T-helper 2 cell treated with Interferon-gamma antibody and Interleukin-4, amounts not matched to agents 5 μg/mL and 100 μg/mL, for 36 hours (primary cell): ENCODE results near the gene KIAA1614.
A peak's percentile ranks its signal among the peaks of the same experiment; 100 is the strongest.
"Not testable (repeated sequence)": the region's sequence is repeated elsewhere in the genome, so short reads cannot be mapped to it uniquely, and the experiment has no call there.

ENCODE experiments used
- DNase-seq: peaks from one replicate; pipeline ENCODE4 v3.0.0; 2021; ENCODE audit warnings: low spot score
- H3K27ac Mint-ChIP-seq: one replicate; pipeline ENCODE4 v1.8.0; 2021; ENCODE audit warnings: mild to moderate bottlenecking, mixed read lengths
- H3K27me3 Mint-ChIP-seq: one replicate; pipeline ENCODE4 v1.8.0; 2021; ENCODE audit warnings: low read depth, mixed read lengths
- H3K36me3 Mint-ChIP-seq: one replicate; pipeline ENCODE4 v1.8.0; 2021; ENCODE audit warnings: low read depth, mixed read lengths
- H3K4me1 Mint-ChIP-seq: one replicate; pipeline ENCODE4 v1.8.0; 2021; ENCODE audit warnings: low read depth, mixed read lengths
- H3K4me3 Mint-ChIP-seq: one replicate; pipeline ENCODE4 v1.8.0; 2022; ENCODE audit warnings: mild to moderate bottlenecking, moderate library complexity, mixed read lengths
- H3K9me3 Mint-ChIP-seq: one replicate; pipeline ENCODE4 v1.8.0; 2021; ENCODE audit warnings: mixed read lengths

The KIAA1614 gene

GRCh38 chr1:180961622-180962021 lies 48.9 kb downstream of the KIAA1614 start:
- H3K4me1 Mint-ChIP-seq, result no peaks in the 10 kb centered on the region
- H3K36me3 Mint-ChIP-seq, result peaks cover 25% of the 10 kb centered on the region
- H3K27me3 Mint-ChIP-seq, result no peaks in the 10 kb centered on the region
- no peak for DNase-seq
- H3K27ac Mint-ChIP-seq, result no peak overlapping the region
- H3K9me3 Mint-ChIP-seq, result no peaks in the 10 kb centered on the region
- H3K4me3 Mint-ChIP-seq, result no peak overlapping the region

DNA sequence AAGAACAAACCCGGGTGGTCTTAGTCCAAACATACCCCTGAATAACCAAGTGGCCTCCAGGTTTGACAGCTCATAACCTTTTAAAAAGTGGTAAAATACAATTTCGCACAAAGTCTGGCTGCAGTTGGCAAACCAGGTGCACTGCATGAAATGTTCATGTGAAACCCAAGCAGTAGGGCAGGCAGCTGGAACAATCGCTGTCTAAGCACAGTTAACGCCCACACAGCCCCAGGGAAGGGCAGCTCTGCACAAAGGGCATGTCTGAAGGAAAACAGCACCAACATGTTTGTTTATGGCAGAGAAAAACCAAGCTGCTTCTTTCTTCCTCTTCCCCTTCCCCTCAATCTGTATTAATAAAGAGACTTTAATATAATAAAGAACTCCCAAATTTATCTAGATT lies 49.5 kb downstream of the KIAA1614 start:
- H3K9me3 Mint-ChIP-seq, result no peaks in the 10 kb centered on the region
- no peak overlapping the region for H3K4me3 Mint-ChIP-seq
- no peak for DNase-seq
- peaks cover 29% of the 10 kb centered on the region for H3K36me3 Mint-ChIP-seq
- H3K4me1 Mint-ChIP-seq, result no peaks in the 10 kb centered on the region
- no peaks in the 10 kb centered on the region for H3K27me3 Mint-ChIP-seq
- no peak overlapping the region for H3K27ac Mint-ChIP-seq

GRCh38 chr1:180964056-180964455 lies 51.4 kb downstream of the KIAA1614 start:
- Mint-ChIP-seq H3K27ac (no peak overlapping the region), H3K4me3 (no peak overlapping the region), H3K9me3 (no peaks in the 10 kb centered on the region), H3K27me3 (no peaks in the 10 kb centered on the region), H3K4me1 (no peaks in the 10 kb centered on the region), H3K36me3 (peaks cover 28% of the 10 kb centered on the region)
- DNase-seq, result no peak

DNA sequence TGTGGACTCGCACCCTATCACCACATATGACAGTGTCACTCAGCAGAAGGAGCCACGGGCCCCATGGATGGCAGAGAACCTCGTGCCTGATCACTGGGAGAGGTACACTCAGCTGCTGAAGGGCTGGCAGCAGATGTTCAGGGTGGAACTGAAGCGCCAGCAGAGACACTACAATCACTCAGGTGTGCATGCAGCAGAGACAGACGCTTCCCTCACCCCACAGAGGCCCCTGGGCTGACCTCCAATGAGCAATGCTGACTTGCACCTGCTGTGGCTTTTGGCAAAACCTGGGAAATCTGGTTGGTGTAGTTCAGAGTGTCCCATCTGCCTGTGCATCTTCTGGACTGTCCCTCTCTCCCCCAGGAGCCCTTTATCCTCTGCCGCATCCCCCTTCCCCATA lies 51.9 kb downstream of the KIAA1614 start:
- no peak for DNase-seq
- Mint-ChIP-seq H3K27ac (no peak overlapping the region), H3K9me3 (no peaks in the 10 kb centered on the region), H3K36me3 (peaks cover 30% of the 10 kb centered on the region), H3K4me3 (no peak overlapping the region), H3K4me1 (peaks cover 1% of the 10 kb centered on the region), H3K27me3 (no peaks in the 10 kb centered on the region)

DNA sequence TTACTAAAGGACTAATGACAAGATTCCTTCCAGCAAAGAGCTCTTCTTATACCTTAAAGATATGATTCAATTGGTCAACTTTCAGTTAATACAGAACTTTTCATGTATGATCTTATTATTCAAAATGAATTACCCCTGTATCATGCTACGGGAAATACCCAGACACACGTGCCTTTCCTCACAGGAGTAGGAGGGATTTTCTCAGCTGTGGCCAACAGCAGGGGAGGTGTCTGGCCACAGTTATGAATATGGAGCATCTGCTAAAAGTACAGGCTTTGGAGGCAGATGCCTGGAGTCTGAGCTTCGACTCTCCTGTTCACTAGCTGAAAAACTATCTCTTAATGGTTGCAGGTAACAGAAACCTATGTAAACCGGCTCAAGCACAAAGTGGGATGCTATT lies 53.6 kb downstream of the KIAA1614 start:
- no peaks in the 10 kb centered on the region for H3K27me3 Mint-ChIP-seq
- no peak for DNase-seq
- H3K4me1 Mint-ChIP-seq, result peaks cover 6% of the 10 kb centered on the region

GRCh38 chr1:180966744-180967536 lies 54.2 kb downstream of the KIAA1614 start:
- Mint-ChIP-seq H3K27ac (no peak overlapping the region), H3K36me3 (peaks cover 29% of the 10 kb centered on the region)

More for the DNA sequence above, 53.6 kb downstream of the KIAA1614 start:
- peaks cover 25% of the 10 kb centered on the region for H3K36me3 Mint-ChIP-seq
- no peaks in the 10 kb centered on the region for H3K9me3 Mint-ChIP-seq
- H3K4me3 Mint-ChIP-seq, result no peak overlapping the region
- no peak overlapping the region for H3K27ac Mint-ChIP-seq

GRCh38 chr1:180967558-180967957 lies 54.9 kb downstream of the KIAA1614 start:
- Mint-ChIP-seq H3K27ac (no peak overlapping the region), H3K4me3 (no peak overlapping the region), H3K27me3 (no peaks in the 10 kb centered on the region), H3K4me1 (peaks cover 8% of the 10 kb centered on the region), H3K36me3 (peaks cover 34% of the 10 kb centered on the region), H3K9me3 (no peaks in the 10 kb centered on the region)
- DNase-seq, result no peak

More at GRCh38 chr1:180966744-180967536, 54.2 kb downstream of the KIAA1614 start:
- Mint-ChIP-seq H3K27me3 (no peaks in the 10 kb centered on the region), H3K4me1 (peaks cover 8% of the 10 kb centered on the region), H3K9me3 (no peaks in the 10 kb centered on the region), H3K4me3 (no peak overlapping the region)
- no peak for DNase-seq

DNA sequence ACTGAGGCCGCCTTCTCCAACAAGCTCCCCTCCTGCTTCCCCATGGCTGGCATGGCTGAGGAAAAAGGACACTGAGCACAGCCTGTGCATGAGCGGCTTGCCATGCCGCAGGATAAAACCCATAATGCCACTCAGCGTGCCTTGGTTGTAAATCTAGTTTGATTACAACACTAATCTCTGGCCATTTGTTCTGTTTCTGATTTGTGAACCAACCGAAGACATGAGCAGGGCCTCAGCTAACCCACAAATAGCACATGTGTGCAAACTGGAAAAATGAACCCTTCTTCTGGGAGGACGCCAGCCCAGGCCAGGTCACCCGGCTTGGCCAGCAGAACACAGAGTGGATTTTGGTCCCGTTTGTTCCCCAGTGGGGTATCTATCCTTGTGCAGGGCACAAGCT lies 56.1 kb downstream of the KIAA1614 start:
- peaks cover 44% of the 10 kb centered on the region for H3K36me3 Mint-ChIP-seq
- H3K4me1 Mint-ChIP-seq, result not testable (repeated sequence)

GRCh38 chr1:180969434-180969833 lies 56.7 kb downstream of the KIAA1614 start:
- DNase-seq, result no peak
- Mint-ChIP-seq H3K4me3 (no peak overlapping the region), H3K36me3 (peaks cover 45% of the 10 kb centered on the region), H3K27me3 (no peaks in the 10 kb centered on the region), H3K4me1 (peaks cover 8% of the 10 kb centered on the region), H3K27ac (peak overlapping the region; percentile 53), H3K9me3 (no peaks in the 10 kb centered on the region)

More for the DNA sequence above, 56.1 kb downstream of the KIAA1614 start:
- not testable (repeated sequence) for DNase-seq, H3K27me3 Mint-ChIP-seq, H3K4me3 Mint-ChIP-seq, H3K27ac Mint-ChIP-seq, H3K9me3 Mint-ChIP-seq

GRCh38 chr1:180970333-180971079 lies 57.8 kb downstream of the KIAA1614 start:
- no peak overlapping the region for H3K4me3 Mint-ChIP-seq
- no peak for DNase-seq
- H3K27me3 Mint-ChIP-seq, result no peaks in the 10 kb centered on the region
- H3K27ac Mint-ChIP-seq, result no peak overlapping the region
- peaks cover 48% of the 10 kb centered on the region for H3K36me3 Mint-ChIP-seq
- no peaks in the 10 kb centered on the region for H3K9me3 Mint-ChIP-seq
- peaks cover 14% of the 10 kb centered on the region for H3K4me1 Mint-ChIP-seq

GRCh38 chr1:180971273-180971997 lies 58.7 kb downstream of the KIAA1614 start:
- Mint-ChIP-seq H3K36me3 (peaks cover 55% of the 10 kb centered on the region), H3K27ac (peak overlapping the region; percentile 56), H3K9me3 (no peaks in the 10 kb centered on the region), H3K27me3 (no peaks in the 10 kb centered on the region), H3K4me3 (no peak overlapping the region), H3K4me1 (peaks cover 19% of the 10 kb centered on the region)
- no peak for DNase-seq

DNA sequence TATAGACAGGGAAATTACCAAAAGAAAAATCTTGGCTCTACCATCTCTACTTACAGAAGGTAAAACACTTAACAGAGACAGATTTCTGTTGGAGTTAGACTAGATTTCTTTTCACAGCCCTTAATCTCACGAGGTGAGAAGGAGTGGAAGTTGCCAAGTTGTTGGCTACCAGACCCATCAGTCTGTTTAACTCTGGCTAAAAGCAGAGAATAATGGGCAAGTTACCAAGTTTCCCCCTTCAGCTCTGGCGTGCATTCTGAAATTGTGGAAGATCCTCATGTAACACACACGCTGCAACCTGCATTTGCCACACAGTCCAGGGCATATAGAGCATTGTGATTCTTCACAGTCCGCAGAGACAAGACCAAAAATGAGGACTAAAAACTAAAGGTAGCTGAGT lies 60.7 kb downstream of the KIAA1614 start:
- peaks cover 53% of the 10 kb centered on the region for H3K36me3 Mint-ChIP-seq
- no peak overlapping the region for H3K4me3 Mint-ChIP-seq
- H3K27me3 Mint-ChIP-seq, result no peaks in the 10 kb centered on the region
- DNase-seq, result no peak
- peaks cover 22% of the 10 kb centered on the region for H3K4me1 Mint-ChIP-seq
- peak overlapping the region; percentile 3 for H3K27ac Mint-ChIP-seq
- no peaks in the 10 kb centered on the region for H3K9me3 Mint-ChIP-seq

- Mint-ChIP-seq H3K4me1 (peaks cover 23% of the 10 kb centered on the region), H3K4me3 (no peak overlapping the region), H3K36me3 (peaks cover 54% of the 10 kb centered on the region), H3K27me3 (no peaks in the 10 kb centered on the region), H3K27ac (no peak overlapping the region), H3K9me3 (no peaks in the 10 kb centered on the region)
- no peak for DNase-seq
Measured at GRCh38 chr1:180974236-180974635, 61.5 kb downstream of the KIAA1614 start.

- H3K36me3 Mint-ChIP-seq, result peaks cover 54% of the 10 kb centered on the region
- DNase-seq, result no peak
- no peaks in the 10 kb centered on the region for H3K9me3 Mint-ChIP-seq
- no peak overlapping the region for H3K27ac Mint-ChIP-seq
- peaks cover 19% of the 10 kb centered on the region for H3K4me1 Mint-ChIP-seq
- no peaks in the 10 kb centered on the region for H3K27me3 Mint-ChIP-seq
- H3K4me3 Mint-ChIP-seq, result no peak overlapping the region
Measured at GRCh38 chr1:180975551-180975950, 62.9 kb downstream of the KIAA1614 start.
